Uterus (tissue), 4 donors: ENCODE results near the gene LUZP2. TPM values are rescaled to one million over a fixed set of nuclear protein-coding genes. Genes with fewer than 3 reads are reported as not detected.

Experiments
- DNase-seq, 2 donors: peaks; one replicate each; pipeline ENCODE4 v3.0.0-alpha.2; 2019 to 2020
- H3K27ac ChIP-seq, 2 donors: fragments of 200-600 bp; sonication (generic); 1 replicate in 1 of 2; 2 replicates in 1 of 2; pipeline ENCODE4 v1.5.1; 2016 to 2018
- H3K27me3 ChIP-seq, 2 donors: fragments of 200-600 bp; sonication (generic); one replicate each; pipeline ENCODE4 v1.5.1; 2018 to 2019; ENCODE audit warnings: control low read depth in 1 of 2
- H3K36me3 ChIP-seq, 2 donors: fragments of 200-600 bp; sonication (generic); one replicate each; pipeline ENCODE4 v1.5.1; 2019; ENCODE audit warnings: control low read depth in 1 of 2
- H3K4me1 ChIP-seq, 2 donors: fragments of 200-600 bp; sonication (generic); one replicate each; pipeline ENCODE4 v1.5.1; 2018 to 2019; ENCODE audit warnings: control low read depth in 1 of 2
- H3K4me3 ChIP-seq, 2 donors: fragments of 200-600 bp; sonication (generic); 1 replicate in 1 of 2; 2 replicates in 1 of 2; pipeline ENCODE4 v1.5.1; 2018 to 2019; ENCODE audit warnings: mild to moderate bottlenecking in 1 of 2
- H3K9me3 ChIP-seq, 2 donors: fragments of 200-600 bp; sonication (generic); one replicate each; pipeline ENCODE4 v1.5.1; 2019; ENCODE audit warnings: control low read depth in 1 of 2
- CTCF ChIP-seq, 4 experiments: fragments of 200-600 bp in 2 of 4; fragments of 450-650 bp in 2 of 4; sonication (generic) in 2 of 4; IDR thresholded peaks; one replicate each; pipeline ENCODE4 v1.5.1; 2016 to 2019; ENCODE audit warnings: antibody characterized with exemption in 4 of 4, mild to moderate bottlenecking in 2 of 4, moderate library complexity in 1 of 4
- POLR2A ChIP-seq, 2 donors: fragments of 450-650 bp; IDR thresholded peaks; one replicate each; pipeline ENCODE4 v1.6.1; 2016; ENCODE audit warnings: antibody characterized with exemption in 2 of 2, mild to moderate bottlenecking in 1 of 2, moderate library complexity in 1 of 2
- intact Hi-C: fragments of 100-400 bp; cut with DNase I; formaldehyde crosslinking; loops from one replicate; pipeline ENCODE4 v1.15.1; 2023; ENCODE audit warnings: low total_unique reads
- total RNA-seq, 4 donors: library from RNA; depleted of rRNA in 3 of 4; stranded (reverse); fragments of >200 nt in 3 of 4; gene quantifications; one replicate each; pipeline versions ENCODE4 v1.1.0 to v1.2.4, GENCODE V29; 2014 to 2023
- donor health status: DM: yes; HTN: yes; CAD: no.

The LUZP2 gene
- total RNA-seq, 4 donors from 2014 or later, result 0.24 to 13.8 TPM; not detected in 2

GRCh38 chr11:24731554-24731953, 234.7 kb downstream of the LUZP2 start:
- Histone ChIP-seq H3K9me3 (no peaks in the 10 kb centered on the region), H3K27me3 (no peaks in the 10 kb centered on the region), H3K4me1 (no peaks in the 10 kb centered on the region), H3K4me3 (no peak overlapping the region), H3K36me3 (no peaks in the 10 kb centered on the region), H3K27ac (no peak overlapping the region)
- intact Hi-C loops, result no loop called here
- TF ChIP-seq CTCF (IDR thresholded peaks at IDR 0.05) (no peak), POLR2A (IDR thresholded peaks at IDR 0.05) (no peak)
- DNase-seq, result no peak

- DNase-seq, result no peak
- intact Hi-C loops, result no loop called here
- H3K27me3 ChIP-seq, result no peaks in the 10 kb centered on the region
- H3K4me1 ChIP-seq, result no peaks in the 10 kb centered on the region
- no peak overlapping the region for H3K4me3 ChIP-seq
- no peak for TF ChIP-seq POLR2A (IDR thresholded peaks at IDR 0.05)
- TF ChIP-seq CTCF (IDR thresholded peaks at IDR 0.05), result no peak
- no peak overlapping the region for H3K27ac ChIP-seq
- H3K36me3 ChIP-seq, result no peaks in the 10 kb centered on the region
- no peaks in the 10 kb centered on the region for H3K9me3 ChIP-seq
Measured at GRCh38 chr11:24734742-24735237, 237.9 kb downstream of the LUZP2 start.

GRCh38 chr11:24738972-24739371, 242.1 kb downstream of the LUZP2 start:
- TF ChIP-seq POLR2A (IDR thresholded peaks at IDR 0.05), result no peak
- TF ChIP-seq CTCF (IDR thresholded peaks at IDR 0.05), result no peak
- H3K4me1 ChIP-seq, result no peaks in the 10 kb centered on the region
- no peaks in the 10 kb centered on the region for H3K9me3 ChIP-seq
- H3K4me3 ChIP-seq, result no peak overlapping the region
- intact Hi-C loops, result no loop called here
- no peaks in the 10 kb centered on the region for H3K36me3 ChIP-seq
- no peaks in the 10 kb centered on the region for H3K27me3 ChIP-seq
- no peak for DNase-seq
- no peak overlapping the region for H3K27ac ChIP-seq

GRCh38 chr11:24739637-24740036, 242.8 kb downstream of the LUZP2 start:
- H3K27me3 ChIP-seq, result no peaks in the 10 kb centered on the region

More at GRCh38 chr11:24739637-24740036, 242.8 kb downstream of the LUZP2 start:
- TF ChIP-seq CTCF (IDR thresholded peaks at IDR 0.05) (no peak), POLR2A (IDR thresholded peaks at IDR 0.05) (no peak)
- Histone ChIP-seq H3K4me3 (no peak overlapping the region), H3K27ac (no peak overlapping the region), H3K36me3 (no peaks in the 10 kb centered on the region), H3K4me1 (no peaks in the 10 kb centered on the region), H3K9me3 (no peaks in the 10 kb centered on the region)
- intact Hi-C loops, result no loop called here
- DNase-seq, result no peak
